RWPE2 (cell line): Measurements from ENCODE around the gene BARHL1.

Source experiments
- ATAC-seq: fragments of 200-7000 bp; cut with Tn5 transposase; 3 replicates; pipeline ENCODE4 v1.9.1; 2021; ENCODE audit warnings: low read depth
- DNase-seq: peaks from one replicate; pipeline ENCODE4 v3.0.0-alpha.2; 2020; ENCODE audit warnings: low spot score
- H3K27ac ChIP-seq: fragments of 450-650 bp; 2 replicates; pipeline ENCODE4 v1.5.1; 2017; ENCODE audit warnings: mild to moderate bottlenecking; ENCODE audit not compliant: poor library complexity, severe bottlenecking
- H3K27me3 ChIP-seq: fragments of 250-450 bp; sonication (Bioruptor Pico); 2 replicates; pipeline ENCODE4 v1.5.1; 2021; ENCODE audit warnings: mild to moderate bottlenecking, moderate library complexity; ENCODE audit not compliant: insufficient read depth, poor library complexity, severe bottlenecking
- H3K36me3 ChIP-seq: fragments of 250-450 bp; sonication (Bioruptor Pico); 2 replicates; pipeline ENCODE4 v1.5.1; 2020; ENCODE audit warnings: low read depth, mild to moderate bottlenecking, moderate library complexity
- H3K4me1 ChIP-seq: fragments of 250-450 bp; sonication (Bioruptor Pico); 2 replicates; pipeline ENCODE4 v1.5.1; 2021; ENCODE audit warnings: mild to moderate bottlenecking, moderate library complexity; ENCODE audit not compliant: insufficient read depth, poor library complexity, severe bottlenecking
- H3K4me3 ChIP-seq: fragments of 250-450 bp; sonication (Bioruptor Pico); 2 replicates; pipeline ENCODE4 v1.5.1; 2021; ENCODE audit warnings: mild to moderate bottlenecking, moderate library complexity; ENCODE audit not compliant: severe bottlenecking
- H3K9me3 ChIP-seq: fragments of 250-450 bp; sonication (Bioruptor Pico); 2 replicates; pipeline ENCODE4 v1.5.1; 2021; ENCODE audit warnings: mild to moderate bottlenecking, moderate library complexity; ENCODE audit not compliant: severe bottlenecking
- TF ChIP-seq, protein P1 (sequence below): fragments of 450-650 bp; IDR thresholded peaks from one replicate; pipeline ENCODE4 v1.5.1; 2017; ENCODE audit warnings: mild to moderate bottlenecking, moderate library complexity; ENCODE audit not compliant: poor library complexity, severe bottlenecking

Gene BARHL1

DNA sequence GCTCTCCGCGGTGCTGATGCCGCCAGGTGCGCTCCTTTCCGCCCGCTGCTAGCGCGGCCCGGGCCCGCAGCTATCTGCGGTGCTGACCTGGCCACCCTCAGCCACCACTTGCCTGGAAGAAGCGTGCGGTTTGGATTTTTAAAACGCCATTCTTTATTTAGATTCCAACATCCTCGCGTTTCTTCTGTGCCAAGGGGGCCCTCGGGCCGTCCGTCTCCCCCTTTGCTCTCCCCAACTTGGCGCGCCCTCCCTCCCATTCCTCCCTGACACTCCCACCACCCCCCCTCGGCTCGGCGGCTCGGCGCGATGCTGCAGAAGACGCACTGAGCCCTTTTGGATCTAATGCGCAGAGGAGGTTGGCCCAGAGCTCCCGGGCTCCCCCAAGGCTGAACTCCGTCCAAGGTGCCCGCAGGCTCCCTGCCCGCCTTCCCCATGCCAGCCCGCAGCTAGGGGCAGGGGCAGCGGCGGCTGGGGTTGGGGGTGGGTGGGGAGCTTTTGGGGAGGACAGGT is at the start of gene BARHL1:
BARHL1 (plus strand) TSS at position 331 of the 510 bp plus-strand sequence. CDS start 192 bp downstream, outside the sequence.
- Histone ChIP-seq H3K36me3 (no peaks in the 10 kb centered on the region), H3K4me1 (no peaks in the 10 kb centered on the region), H3K4me3 (no peak within 1 kb of the TSS), H3K9me3 (no peaks in the 10 kb centered on the region), H3K27me3 (peaks cover 97% of the 10 kb centered on the region), H3K27ac (no peak within 1 kb of the TSS)
- peak; percentile 38 for DNase-seq
- ATAC-seq = no peak
- TF ChIP-seq, protein P1, sequence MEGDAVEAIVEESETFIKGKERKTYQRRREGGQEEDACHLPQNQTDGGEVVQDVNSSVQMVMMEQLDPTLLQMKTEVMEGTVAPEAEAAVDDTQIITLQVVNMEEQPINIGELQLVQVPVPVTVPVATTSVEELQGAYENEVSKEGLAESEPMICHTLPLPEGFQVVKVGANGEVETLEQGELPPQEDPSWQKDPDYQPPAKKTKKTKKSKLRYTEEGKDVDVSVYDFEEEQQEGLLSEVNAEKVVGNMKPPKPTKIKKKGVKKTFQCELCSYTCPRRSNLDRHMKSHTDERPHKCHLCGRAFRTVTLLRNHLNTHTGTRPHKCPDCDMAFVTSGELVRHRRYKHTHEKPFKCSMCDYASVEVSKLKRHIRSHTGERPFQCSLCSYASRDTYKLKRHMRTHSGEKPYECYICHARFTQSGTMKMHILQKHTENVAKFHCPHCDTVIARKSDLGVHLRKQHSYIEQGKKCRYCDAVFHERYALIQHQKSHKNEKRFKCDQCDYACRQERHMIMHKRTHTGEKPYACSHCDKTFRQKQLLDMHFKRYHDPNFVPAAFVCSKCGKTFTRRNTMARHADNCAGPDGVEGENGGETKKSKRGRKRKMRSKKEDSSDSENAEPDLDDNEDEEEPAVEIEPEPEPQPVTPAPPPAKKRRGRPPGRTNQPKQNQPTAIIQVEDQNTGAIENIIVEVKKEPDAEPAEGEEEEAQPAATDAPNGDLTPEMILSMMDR = no peak

DNA sequence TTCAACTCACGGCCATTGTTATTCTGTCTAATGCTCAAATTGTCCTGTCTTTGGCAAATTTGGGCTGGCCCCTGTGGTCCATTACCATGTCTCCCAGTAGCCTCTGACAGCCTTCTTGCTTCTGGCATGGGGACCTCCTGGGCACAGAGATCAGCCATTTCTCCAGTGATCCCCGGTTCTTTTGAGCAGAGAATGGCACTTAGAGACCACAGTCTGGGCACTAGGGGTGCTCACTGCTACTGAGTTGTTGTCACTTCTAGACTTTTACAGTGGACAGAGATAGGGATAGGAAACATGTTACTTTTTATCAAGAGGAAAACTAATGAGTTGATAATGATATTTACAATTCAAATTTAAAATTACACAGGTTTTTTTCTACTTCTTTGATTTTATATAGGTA is 47.6 kb upstream of the BARHL1 start:
- H3K27me3 ChIP-seq = peaks cover 25% of the 10 kb centered on the region
- no peak overlapping the region for H3K4me3 ChIP-seq
- no peak for ATAC-seq
- no peaks in the 10 kb centered on the region for H3K4me1 ChIP-seq
- H3K36me3 ChIP-seq = no peaks in the 10 kb centered on the region
- H3K27ac ChIP-seq = no peak overlapping the region
- no peak for DNase-seq
- peaks cover 8% of the 10 kb centered on the region for H3K9me3 ChIP-seq
- TF ChIP-seq, protein P1 = no peak

DNA sequence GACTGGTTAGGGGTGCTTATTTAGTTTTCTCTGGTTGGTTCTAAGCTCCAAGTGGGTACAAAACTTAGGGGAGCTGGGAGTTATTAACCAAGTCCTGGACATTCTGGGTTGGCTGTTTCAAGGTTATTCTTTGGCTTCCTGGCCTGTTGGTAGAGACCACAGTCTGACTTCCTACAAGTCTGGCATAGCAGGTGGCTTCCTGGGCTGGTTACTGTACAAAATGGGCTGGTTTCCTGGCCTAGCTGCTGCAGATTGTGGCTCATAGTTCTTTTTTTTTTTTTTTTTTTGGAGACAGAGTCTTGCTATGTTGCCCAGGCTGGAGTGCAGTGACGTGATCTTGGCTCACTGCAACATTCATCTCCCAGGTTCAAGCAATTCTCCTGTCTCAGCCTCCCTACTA is 46.3 kb upstream of the BARHL1 start:
- Histone ChIP-seq H3K27ac (no peak overlapping the region), H3K4me1 (no peaks in the 10 kb centered on the region), H3K36me3 (no peaks in the 10 kb centered on the region), H3K27me3 (peaks cover 16% of the 10 kb centered on the region), H3K9me3 (peaks cover 8% of the 10 kb centered on the region), H3K4me3 (no peak overlapping the region)
- no peak for DNase-seq
- no peak for ATAC-seq
- TF ChIP-seq, protein P1 = no peak

DNA sequence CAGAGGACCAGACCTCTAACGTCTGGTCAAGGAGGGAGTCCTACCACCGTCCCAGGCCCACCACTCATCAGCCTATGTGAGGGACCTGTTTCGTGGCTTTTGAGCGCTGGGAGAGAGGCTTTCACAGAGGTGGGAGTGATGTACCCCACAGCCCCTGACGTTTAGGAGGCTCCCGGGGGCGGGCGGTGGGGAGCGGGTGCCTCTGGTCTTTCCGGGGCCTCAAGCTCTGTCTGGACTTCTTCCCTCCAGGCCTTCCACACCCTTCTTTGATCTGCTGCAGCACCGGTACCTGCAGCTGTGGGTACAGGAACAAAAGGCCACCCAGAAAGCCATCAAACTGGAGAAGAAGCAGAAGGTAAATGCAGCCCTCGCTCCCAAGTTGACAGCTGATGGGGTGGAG is 45.1 kb upstream of the BARHL1 start:
- no peak for DNase-seq
- TF ChIP-seq, protein P1 = no peak
- Histone ChIP-seq H3K27me3 (peaks cover 4% of the 10 kb centered on the region), H3K27ac (no peak overlapping the region), H3K36me3 (no peaks in the 10 kb centered on the region), H3K4me1 (no peaks in the 10 kb centered on the region), H3K4me3 (no peak overlapping the region), H3K9me3 (peaks cover 8% of the 10 kb centered on the region)
- ATAC-seq = no peak

DNA sequence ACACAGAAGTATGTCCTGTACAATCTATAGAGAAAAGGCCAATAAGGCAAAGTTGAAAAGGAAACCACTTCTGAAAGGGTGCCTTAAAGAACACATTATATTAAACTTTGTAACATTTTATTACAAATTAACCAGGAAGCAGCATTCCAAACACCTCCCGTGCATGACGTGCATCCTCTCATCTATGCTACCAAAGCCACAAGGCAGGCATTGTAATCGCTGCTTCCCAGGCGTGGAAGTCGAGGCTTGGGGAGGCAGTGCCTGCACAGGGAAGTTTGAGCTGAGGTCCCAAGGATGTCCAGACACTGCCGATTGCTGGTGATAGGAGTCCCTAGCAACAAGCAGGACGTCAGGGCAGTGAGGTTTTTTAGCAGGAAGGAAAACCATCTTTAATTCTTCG is 44.3 kb upstream of the BARHL1 start:
- no peaks in the 10 kb centered on the region for H3K27me3 ChIP-seq
- H3K4me3 ChIP-seq = no peak overlapping the region
- H3K4me1 ChIP-seq = no peaks in the 10 kb centered on the region
- H3K27ac ChIP-seq = no peak overlapping the region
- no peak for DNase-seq
- TF ChIP-seq, protein P1 = no peak
- peaks cover 8% of the 10 kb centered on the region for H3K9me3 ChIP-seq
- ATAC-seq = no peak
- no peaks in the 10 kb centered on the region for H3K36me3 ChIP-seq
